KG1 (cell line): ENCODE measurements around the gene PVALB.

Source experiments
- DNase-seq: peaks from one replicate; lab custom pipeline; 2025; lab: John Stamatoyannopoulos, UW

Gene PVALB

DNA sequence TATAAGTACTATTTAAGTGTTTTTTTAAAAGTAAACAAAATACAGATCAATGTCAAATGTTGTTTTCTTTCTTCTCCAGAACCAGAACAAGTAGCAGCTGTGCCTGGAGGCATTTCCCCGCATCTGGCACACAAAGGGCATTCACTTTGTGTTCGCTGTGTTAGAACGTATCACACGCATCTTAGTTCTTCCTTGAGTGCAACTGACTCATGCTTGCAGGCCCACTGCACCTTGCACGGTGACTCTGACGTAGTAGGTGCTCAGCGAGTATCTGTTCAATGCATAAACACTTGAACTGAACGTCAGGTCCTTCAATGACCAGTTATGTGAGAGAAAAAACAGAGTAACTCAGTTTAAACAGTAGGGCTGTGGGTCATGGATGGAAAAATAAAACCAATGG is 44.4 kb downstream of the PVALB start:
- DNase-seq: no peak

DNA sequence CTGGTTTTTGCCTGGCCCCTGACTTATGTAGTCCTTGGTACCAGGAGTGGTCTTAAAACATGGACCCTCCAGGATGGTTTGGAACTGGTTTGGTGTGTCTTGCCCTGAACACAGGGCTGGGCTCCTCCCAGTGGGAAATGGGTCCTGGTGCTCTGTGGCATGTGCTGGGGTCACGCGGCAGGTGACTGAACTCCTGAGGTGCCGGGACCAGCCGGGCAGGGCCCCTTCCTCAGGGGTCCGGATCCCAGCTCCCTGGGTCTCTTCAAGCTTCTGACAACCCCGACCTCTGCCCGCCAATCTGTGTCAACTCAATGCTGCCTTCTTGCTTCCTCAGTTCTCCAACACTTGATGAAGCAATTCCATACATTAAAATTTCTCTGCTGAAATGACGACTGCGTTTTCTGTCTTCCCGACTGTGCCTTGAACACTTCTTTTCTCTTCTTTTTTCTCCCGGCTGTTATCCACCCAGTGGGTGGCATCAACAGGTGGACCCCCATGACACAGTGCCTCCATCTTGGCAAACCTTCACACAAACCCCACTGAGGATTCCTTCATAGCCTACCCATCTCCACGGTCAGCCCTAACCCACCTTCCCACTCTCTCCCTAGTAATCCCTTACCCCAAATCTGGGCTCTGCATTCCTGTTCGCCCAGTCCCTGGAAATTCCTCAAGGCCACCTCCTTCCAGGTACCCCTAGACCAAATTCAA is 45.3 kb downstream of the PVALB start:
- DNase-seq: no peak

DNA sequence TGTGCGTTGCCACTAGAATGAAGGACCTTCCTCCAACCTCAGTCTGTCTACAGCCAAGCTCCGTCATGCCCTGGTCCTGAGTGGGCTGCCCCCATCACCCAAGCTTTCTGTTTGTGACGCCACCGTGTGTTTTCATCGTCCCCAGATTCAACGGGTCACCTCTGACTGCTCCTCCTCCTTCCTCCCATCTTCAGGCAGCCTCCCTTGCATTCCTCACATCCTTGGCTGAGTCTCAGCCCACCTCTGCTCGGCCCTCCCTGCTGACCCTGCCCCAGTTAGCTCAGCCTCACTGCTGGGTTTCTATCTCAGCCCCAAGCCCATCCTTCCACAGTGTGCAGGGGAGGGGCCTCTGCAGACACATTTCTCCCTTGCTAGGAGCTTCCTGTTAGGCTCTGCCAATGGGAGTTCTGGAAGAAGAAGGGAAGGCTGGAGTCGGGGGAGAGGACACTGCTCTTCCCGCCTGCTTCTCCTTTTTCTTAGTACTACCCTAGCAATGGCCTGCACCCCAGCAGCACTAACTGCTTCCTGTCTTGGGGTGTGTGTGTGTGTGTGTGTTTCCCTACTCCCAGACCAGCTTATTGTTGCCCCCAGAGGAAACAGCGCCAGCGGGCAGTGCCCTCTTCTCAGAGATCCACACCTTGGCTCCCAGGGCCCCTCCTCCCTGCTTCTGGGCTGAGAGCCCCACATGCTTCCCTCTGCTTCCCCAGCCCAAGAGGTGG is 46.2 kb downstream of the PVALB start:
- no peak for DNase-seq

DNA sequence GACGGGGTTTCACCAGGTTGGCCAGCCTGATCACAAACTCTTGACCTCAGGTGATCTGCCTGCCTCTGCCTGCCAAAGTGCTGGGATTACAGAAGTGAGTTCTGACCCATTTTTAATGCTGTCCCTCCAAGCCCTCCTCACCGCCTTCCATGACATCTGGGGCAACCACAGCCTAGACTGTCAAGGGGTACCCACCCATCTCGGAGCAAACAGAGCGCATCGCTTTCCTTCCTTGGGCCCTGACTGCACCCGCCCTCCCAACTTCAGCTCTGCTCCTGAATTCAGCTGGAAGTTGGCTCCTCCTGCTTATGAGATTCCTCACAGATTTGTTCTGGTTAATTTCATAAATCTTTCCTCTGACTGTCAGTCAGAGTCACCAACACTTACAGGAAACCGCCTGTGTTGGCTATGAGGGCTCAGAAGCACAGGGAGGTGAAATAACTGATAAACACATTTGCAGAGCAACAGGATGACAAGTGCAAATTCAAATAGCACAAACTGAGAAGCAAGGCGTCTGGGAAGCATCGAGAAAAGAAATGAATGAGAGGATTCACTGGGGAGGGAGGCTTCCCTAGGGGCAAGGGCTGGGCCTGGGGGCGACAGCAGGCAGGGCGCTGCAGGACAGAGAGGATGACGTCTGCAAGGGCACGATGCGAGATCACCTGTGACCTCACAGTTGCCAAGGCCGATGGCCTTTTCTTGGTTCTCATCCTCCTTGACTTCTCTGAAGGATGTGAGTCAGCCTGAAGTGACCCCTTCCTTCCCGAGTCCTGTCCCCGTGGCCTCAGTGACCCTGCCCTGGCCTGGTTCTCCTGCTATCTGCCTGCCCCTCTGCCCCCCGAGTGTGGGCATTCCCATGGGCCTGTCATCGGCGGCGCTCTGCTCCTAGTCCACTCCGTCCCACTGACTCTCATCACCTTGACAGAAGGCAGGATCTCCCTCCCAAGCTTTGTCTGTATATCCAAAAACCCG is 47.0 kb downstream of the PVALB start:
- DNase-seq: no peak

DNA sequence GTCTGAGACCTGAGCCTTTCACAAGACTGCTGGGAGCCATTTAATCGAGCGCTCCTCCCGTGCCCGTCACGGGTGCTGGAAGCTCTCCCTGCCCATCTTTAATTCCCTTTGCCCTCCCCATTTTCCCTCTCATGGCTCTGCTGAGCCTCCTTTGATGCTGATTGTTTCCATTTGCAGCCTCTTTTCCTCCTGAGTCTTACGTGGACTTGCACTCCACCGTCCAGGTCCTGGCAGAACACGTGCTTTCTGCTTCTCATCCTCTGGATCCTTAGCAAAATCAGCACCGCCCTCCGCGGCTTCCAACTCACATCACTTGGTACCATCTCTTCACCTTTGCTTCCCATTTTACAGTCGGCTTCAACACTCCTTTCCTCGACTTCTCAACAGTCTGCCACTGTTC is 48.2 kb downstream of the PVALB start:
- DNase-seq: no peak

DNA sequence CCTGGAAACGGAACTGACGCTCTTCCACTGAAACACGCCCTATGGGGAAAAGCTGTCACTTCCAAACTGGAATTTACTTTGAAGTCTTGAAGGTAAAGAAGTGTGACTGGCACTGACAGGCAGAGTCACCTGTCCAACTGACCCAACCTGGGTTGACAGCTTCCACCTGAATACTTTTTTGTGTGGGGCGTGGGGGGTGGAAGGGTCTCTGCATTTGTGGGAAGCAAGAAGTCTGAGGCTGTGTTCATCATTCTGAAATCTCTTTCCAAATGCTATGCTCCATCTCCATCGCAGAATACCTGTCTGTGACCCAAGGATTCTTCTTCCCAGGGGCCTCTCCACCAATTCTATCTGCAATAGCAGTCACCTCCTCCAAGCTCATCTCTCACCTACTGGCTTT is 48.7 kb downstream of the PVALB start:
- DNase-seq: no peak

DNA sequence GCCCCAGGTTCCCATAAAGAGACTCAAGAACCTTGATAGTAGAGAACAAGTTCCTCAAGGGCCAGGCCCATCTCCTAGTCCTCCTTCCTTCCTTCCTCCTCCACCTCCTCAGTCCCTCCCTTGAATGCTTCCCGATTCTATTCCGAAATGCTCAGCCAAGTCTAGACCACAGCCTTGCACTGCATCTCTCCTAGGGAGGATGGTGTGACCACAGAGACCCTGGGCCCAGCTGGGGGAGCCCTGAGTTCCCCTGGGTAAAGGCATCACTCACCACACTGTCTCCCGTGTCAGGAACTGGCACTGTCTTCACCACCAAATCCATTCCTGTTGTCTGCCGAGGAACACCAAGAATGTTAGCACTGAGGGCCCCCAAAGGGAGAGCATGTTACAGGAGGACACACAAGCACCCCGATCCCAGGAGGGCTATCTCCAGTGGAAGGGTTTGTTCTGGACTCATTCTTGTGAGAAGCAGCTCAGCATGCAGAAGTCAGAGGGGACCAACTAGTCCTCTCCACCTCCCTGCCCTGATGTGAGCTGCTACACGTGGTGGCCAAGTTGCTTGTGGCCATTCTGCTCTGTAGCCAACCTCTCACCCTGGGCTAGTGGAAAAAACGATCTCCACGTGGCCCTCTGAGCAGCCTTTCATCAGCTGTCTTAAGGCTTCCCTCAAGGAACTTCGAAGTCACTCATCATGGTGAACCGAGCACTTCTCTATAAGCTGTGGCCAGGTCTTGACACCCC is 49.6 kb downstream of the PVALB start:
- no peak for DNase-seq

DNA sequence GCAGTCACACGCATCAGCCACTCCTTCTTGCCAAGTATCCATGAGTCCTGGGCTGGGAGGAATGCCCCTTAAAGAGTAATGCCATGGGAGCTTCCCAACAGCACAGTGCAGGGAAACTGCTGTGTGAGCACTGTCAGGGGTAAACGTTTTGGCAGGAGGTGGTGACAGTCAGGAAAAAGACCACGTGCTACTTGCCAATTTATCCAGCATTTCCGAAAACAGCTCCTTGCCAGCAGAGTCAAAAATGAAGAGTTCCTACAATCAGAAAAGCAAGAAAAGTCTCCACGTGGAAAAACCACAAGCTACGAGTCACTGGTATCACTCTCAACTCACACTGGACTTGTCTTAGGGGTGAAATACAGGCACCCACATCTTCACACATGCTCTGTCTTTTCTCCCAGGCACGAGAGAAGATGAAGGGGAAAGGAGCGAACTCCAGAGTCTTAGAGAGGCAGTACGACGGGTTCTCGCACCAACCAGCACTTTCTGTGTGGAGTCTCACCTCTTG is 50.8 kb downstream of the PVALB start:
- no peak for DNase-seq

DNA sequence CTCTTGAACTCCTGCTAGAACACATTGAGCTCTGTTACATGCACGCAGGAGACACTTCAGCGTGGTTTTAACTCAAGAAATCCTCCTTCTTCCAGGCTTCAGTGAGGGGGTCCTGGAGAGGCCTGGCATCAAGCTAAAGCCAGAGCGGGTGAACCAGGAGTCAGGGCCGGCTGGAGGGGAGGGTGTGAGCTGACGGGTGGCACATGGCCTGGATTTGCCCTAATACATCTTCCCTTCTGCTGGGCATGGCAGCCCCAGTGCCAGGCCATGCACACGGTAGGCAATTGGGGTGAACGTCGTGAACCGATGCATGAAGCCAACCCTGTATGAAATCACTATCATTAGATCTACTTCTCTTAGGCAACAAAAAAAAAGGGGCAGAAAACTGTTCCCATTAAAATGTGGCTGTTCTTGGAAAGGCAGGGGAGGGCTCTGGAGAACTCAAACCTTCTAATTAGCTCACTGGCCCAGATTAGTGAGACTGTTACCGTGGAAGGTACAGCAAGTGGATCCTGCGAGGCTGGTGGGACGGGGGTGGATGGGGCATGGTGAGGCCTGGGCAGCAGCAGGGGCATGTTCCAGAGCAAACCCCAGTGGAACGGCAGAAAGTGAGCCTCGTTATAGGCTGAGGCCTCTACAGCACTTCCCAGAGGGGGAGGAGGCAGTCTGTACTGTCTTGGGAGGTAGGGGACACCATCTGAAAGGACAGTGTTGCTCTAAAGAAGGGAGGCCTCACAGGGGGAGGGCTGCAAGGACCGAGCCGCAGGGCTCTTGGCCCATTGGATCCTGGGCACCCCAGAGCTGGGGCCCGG is 51.5 kb downstream of the PVALB start:
- DNase-seq: no peak

DNA sequence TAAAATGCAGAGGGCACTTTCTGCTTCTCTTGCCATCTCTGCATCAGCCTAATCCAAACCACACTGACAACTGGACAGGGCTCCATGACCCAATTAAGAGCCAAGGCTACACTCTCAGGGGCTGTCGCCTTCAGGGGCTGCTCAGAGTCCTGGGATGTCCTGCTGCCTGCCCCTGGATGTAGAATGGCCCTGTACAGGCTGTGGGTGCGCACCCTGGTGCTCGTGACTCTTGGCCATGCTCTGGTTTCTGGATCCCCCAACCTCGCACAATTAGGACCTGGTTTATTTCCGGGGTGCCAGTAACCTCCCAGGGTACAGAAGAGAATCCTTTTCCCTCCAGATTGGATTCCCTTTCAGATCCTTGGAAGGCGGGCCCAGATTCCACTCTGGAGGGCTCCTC is 52.2 kb downstream of the PVALB start:
- no peak for DNase-seq

DNA sequence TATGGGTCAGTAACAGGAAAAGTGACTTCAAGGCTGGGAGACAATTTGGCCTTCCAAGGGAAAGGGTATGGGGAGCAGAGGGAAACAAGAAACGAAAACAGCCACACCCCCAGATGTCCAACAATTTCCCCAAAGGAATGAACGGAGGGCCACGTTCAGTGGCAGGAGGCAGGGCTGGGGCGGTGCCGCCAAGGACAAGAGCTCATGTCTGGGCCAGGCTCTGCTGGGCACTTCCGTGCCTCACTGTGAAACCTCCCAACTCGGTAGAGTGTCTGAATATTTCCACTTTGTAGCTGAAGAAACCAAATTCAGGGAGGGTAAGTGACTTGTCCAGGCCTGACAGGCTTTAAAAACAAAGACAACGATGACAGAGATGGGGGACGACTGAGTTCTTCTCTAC is 52.8 kb downstream of the PVALB start:
- no peak for DNase-seq

DNA sequence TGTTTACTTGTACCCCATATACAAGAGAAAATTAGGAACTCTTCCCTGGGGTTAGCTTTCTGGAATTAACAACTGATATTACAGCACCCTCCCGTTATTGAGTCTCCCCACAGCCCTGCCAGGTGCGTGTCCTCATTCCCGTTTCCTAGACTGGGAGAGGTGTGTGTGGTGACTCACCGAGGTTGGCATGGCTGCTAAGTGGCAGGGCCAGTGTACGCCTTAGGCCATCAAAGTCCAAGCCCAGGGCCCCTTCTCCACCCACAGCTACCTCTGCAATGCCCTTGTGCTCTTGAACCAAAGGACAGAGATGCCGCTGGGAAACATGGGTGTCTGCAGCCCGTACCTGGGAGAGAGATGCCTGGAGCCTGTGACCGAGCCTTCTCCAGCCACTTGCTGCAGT is 53.3 kb downstream of the PVALB start:
- no peak for DNase-seq

DNA sequence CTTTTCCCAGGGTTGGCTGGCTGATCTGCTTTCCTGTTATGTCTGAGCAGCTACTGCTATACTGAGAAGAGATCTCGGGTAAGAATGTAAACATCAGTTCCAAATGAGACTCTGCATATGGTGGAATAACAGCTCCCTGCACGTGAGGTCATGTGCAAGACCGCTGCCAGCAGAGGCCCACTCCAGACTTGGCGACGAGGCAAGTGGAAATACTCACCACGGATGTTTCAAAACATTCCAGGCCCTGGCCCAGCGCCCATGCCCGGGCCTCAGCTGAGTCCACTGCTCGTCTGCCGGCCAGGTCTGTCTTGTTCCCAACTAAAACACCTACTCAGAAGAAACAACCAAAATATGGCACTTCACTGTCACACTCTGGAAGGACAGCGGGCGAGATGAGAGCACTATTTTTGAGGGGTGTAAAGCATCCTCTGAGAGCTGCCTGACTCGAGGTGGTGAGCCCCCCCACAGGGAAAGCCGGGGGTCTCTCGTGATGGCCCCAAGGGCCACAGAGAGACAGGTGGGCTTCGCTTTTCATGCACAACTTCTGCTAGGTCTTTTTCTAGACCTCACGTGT is 54.1 kb downstream of the PVALB start:
- no peak for DNase-seq

DNA sequence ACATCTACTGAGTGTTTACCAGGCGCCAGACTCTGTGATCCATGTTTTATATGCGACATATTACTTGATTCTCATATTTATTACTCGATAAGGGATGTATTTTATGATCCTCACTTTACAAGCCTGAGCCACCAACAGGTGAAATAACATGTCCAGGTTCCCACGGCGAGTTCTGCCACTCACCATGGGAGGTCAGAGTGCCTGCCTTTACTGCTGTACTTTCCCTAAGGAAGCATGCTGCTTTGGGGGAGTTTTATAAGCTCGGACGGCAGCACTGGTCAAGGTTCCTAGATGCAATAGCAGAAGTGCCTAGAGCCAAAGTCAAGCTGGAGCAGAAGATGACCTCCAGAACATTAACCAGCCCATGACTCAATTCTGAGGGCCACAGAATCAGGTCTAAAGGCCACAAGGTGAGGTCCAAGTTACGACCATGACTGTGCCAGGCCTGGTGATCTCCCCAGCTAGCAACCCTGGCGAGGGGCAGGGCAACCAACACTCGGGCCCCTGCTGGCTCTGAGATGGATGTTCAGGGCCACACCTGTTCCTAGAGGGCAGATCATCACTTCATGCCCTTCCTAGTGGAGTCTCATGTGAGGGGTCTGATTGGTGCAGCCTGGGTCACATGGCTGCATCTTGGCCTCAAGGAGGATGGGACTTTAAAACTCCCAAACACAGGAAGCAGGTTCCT is 55.1 kb downstream of the PVALB start:
- DNase-seq: no peak

DNA sequence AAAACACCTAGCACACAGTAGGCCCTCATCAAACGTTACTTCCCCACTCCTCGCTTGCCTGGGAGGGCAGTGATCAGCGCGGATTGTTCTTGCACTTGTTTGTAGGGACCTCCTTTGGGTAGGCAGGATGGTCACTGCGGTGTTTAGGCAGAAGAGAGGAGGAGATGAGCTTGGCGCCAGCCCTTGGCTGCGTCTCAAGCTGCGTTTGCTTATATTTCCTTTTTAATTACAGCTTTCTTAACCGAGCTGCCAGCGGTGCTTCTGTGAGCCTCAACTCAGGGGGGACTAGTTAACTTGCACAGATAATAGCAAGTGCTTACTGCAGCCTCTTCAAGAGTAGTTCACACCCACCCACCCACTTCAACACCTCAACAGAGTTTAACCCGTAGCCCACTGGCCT is 56.0 kb downstream of the PVALB start:
- DNase-seq: no peak

DNA sequence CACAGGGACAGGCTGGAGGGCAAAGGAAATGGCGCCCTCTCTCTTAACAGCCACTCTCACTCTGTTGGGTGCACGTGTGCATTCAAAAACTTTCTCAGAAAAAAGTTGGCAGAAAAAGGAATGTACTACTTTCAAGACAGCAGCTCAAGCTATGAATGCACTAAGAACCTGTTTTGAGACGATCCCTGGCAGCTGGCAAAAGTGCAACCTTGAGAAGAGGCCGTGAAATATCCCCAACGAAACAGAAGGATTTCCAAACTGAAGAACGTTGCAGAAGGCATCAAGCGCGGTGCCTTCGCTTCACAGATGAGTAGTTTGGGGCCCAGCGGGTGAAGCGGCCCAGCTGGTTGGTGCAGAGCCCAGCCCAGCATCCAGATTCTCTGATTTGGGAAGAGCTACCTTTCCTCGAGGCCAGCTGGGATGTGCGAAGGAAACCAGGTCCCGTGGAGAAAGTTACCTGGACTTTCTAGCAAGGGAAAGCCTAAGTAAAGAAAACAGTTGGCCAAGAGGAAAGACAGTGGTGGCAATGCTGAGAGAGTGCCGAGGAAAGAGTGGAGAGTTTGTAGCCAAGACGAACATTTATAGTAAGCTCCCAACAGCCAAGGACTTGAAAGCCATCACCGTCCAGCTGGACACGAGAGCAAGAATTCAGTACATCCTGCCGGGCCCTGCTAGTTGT is 57.2 kb downstream of the PVALB start:
- DNase-seq: no peak

DNA sequence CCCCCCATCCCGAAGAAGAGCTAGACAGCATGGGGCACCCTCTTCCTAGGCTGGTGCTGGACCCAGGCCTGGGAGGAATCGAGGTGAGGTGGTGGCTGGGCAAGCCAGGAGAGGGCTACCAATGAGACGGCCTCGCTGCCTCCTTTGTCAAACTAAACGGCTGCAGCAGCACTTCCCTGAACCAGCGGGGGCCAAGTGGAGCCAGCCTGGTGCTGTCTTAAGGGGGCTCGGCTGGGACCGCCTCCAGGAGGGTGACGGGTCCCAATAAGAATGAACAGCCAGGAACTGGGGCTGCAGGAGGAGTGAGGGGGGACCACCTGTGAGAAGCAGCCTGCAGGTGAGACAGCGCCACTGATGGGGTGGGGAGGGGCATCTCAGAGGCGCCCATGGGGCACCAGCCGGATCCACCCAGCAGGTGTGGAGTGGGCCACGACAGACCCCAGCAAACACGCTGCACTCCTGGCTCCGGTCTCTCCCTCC is 58.0 kb downstream of the PVALB start:
- no peak for DNase-seq

DNA sequence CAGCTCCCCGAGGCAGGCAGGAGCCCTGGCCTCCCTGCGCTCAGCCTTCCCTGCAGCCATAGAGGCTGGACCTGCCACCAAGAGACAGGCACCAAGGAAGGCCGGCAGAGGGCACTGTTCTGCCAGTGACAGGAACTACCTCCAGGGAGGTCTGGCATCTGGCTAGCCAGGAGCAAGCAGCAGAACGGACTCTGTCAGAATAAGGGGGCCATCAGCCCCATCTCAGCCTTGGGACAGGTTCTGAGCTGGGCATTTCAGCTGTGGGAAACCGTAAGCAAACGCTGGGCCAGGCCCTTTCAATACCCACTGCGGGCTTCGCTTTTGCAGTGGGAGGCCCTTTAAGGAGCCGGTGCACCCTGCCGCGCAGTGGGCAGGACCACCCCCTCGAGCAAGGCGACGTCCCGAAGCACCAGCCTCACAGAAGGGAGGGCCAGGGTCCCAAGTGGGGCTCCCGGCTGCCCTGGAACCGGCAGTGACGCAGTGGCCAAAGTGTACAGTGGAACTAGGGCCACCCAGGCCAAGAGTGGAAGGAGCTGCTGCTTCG is 59.1 kb downstream of the PVALB start:
- DNase-seq: peak; percentile 10
